ENCODE measurements around the gene CDK11B.

- TF ChIP-seq CTCF (IDR thresholded peaks at IDR 0.05) (no peak), POLR2A (IDR thresholded peaks at IDR 0.05) (no peak), POLR2AphosphoS5 (IDR thresholded peaks at IDR 0.05; ENCODE audit: insufficient read depth in 1 of 2, low read depth in 1 of 2) (no peak)
Measured at GRCh38 chr1:1606232-1606631, 52.6 kb downstream of the CDK11B start.

Data from vagina (tissue), 2 donors.